Germinal center (tissue), 1 donor: ENCODE data around the gene NTRK3.

ENCODE experiments used
- DNase-seq: peaks from one replicate; pipeline ENCODE4 v3.0.0; 2012; ENCODE audit warnings: mixed read lengths, low spot score

NTRK3 gene

GRCh38 chr15:88029696-88030095 is 226.8 kb downstream of the NTRK3 start:
- no peak for DNase-seq

- DNase-seq: no peak
Observed at GRCh38 chr15:88028024-88028423, 228.5 kb downstream of the NTRK3 start.

- no peak for DNase-seq
Observed at GRCh38 chr15:88023914-88024313, 232.6 kb downstream of the NTRK3 start.

- no peak for DNase-seq
Observed at GRCh38 chr15:88022716-88023115, 233.8 kb downstream of the NTRK3 start.

- no peak for DNase-seq
Observed at GRCh38 chr15:88021601-88022000, 234.9 kb downstream of the NTRK3 start.

- no peak for DNase-seq
Observed at GRCh38 chr15:88020806-88021205, 235.7 kb downstream of the NTRK3 start.

- DNase-seq: no peak
Observed at GRCh38 chr15:88019656-88020055, 236.9 kb downstream of the NTRK3 start.

- no peak for DNase-seq
Observed at GRCh38 chr15:88018869-88019641, 237.5 kb downstream of the NTRK3 start.

GRCh38 chr15:88017753-88018152 is 238.8 kb downstream of the NTRK3 start:
- no peak for DNase-seq

GRCh38 chr15:88016406-88016805 is 240.1 kb downstream of the NTRK3 start:
- DNase-seq: no peak

- no peak for DNase-seq
Observed at GRCh38 chr15:88015228-88015860, 241.2 kb downstream of the NTRK3 start.

GRCh38 chr15:88014454-88015160 is 241.9 kb downstream of the NTRK3 start:
- no peak for DNase-seq

GRCh38 chr15:88013111-88013510 is 243.4 kb downstream of the NTRK3 start:
- no peak for DNase-seq

GRCh38 chr15:88012688-88013087 is 243.9 kb downstream of the NTRK3 start:
- no peak for DNase-seq

- no peak for DNase-seq
Observed at GRCh38 chr15:88012233-88012632, 244.3 kb downstream of the NTRK3 start.

- no peak for DNase-seq
Observed at GRCh38 chr15:88011533-88011932, 245.0 kb downstream of the NTRK3 start.

GRCh38 chr15:88006146-88006545 is 250.4 kb downstream of the NTRK3 start:
- DNase-seq: no peak

- DNase-seq: no peak
Observed at GRCh38 chr15:88004399-88004798, 252.1 kb downstream of the NTRK3 start.

GRCh38 chr15:88003541-88004327 is 252.8 kb downstream of the NTRK3 start:
- DNase-seq: no peak

GRCh38 chr15:88002706-88003105 is 253.8 kb downstream of the NTRK3 start:
- DNase-seq: no peak

- no peak for DNase-seq
Observed at GRCh38 chr15:87998630-87999029, 257.9 kb downstream of the NTRK3 start.

- DNase-seq: no peak
Observed at GRCh38 chr15:87986776-87987175, 269.8 kb downstream of the NTRK3 start.
